HG02588 (cell line): ENCODE data around the gene KANK3.
A peak's percentile ranks its signal among the peaks of the same experiment; 100 is the strongest.
"Not testable (repeated sequence)": the region's sequence is repeated elsewhere in the genome, so short reads cannot be mapped to it uniquely, and the experiment has no call there.

Experiments
- ATAC-seq: cut with Tn5 transposase; IDR thresholded peaks from one replicate; pipeline ENCODE4 v1.9.1; 2021; ENCODE audit warnings: mild to moderate bottlenecking, moderate library complexity; ENCODE audit not compliant: unreplicated experiment

The KANK3 gene

DNA sequence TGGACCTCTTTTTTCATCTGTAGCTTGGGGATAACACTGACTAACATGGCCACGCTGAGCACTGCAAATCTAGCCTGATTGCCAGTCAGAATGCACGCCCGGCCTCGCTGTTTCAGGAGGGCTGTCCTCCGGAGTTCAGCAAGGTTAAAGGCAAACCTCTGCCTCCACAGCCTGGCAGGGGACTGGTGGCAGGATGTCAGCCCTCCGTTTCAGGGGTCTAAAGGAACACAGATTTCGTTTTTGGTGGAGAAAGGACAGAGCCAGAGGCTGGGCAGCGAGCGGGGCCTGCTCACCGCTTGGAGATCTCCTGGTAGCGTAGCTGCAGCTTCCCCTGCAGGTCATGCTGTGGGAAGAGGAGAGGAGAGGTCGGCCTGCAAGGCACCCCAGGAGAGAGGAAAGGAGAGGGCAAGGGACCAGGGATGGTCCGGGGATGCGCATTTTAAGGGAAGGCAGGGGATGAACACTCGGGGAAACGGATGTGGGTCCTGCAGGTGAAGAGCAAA lies 22.4 kb downstream of the KANK3 start:
- ATAC-seq = no peak

DNA sequence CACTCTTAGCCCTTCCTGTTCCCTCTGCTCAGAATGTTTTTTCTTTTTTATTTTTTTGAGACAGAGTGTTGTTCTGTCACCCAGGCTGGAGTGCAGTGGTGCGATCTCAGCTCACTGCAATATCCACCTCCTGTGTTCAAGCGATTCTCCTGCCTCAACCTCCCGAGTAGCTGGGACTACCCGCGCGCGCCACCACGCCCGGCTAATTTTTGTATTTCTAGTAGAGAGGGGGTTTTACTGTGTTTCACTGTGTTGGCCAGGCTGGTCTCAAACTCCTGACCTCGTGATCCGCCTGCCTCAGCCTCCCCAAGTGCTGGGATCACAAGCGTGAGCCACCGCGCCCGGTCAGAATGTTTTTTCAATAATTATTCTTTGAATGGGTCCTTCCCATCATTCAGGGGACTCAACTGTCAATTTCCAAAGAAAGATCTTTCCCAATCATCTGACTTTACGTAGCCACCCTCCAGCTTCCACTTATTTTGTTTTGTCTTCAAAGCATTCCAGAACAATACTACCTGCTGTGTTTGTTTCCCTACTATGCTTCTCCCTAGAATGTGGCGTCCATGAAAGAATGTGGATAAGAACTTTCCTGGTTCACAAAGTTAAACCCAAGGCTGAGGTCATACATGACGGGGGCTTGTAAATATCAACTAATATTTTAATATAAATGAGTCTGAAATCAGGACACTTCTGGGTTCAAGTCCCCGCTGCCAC lies 23.1 kb downstream of the KANK3 start:
- ATAC-seq = no peak

GRCh38 chr19:8318835-8319234 lies 24.2 kb downstream of the KANK3 start:
- ATAC-seq = not testable (repeated sequence)

GRCh38 chr19:8316351-8317125 lies 26.5 kb downstream of the KANK3 start:
- no peak for ATAC-seq

DNA sequence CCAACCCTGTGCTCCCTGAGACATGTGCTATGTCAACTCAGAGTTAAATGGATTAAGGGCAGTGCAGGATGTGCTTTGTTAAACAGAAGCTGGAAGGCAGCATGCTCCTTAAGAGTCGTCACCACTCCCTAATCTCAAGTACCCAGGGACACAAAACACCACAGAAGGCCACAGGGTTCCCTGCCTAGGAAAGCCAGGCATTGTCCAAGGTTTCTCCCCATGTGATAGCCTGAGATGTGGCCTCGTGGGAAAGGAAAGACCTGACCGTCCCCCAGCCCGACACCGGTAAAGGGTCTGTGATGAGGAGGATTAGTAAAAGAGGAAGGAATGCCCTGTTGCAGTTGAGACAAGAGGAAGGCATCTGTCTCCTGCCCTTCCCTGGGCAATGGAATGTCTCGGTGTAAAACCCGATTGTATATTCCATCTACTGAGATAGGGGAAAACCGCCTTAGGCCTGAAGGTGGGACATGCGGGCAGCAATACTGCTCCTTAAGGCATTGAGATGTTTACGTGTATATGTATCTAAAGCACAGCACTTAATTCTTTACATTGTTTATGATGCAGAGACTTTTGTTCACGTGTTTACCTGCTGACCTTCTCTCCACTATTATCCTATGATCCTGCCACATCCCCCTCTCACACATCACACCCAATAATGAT lies 28.0 kb downstream of the KANK3 start:
- not testable (repeated sequence) for ATAC-seq

DNA sequence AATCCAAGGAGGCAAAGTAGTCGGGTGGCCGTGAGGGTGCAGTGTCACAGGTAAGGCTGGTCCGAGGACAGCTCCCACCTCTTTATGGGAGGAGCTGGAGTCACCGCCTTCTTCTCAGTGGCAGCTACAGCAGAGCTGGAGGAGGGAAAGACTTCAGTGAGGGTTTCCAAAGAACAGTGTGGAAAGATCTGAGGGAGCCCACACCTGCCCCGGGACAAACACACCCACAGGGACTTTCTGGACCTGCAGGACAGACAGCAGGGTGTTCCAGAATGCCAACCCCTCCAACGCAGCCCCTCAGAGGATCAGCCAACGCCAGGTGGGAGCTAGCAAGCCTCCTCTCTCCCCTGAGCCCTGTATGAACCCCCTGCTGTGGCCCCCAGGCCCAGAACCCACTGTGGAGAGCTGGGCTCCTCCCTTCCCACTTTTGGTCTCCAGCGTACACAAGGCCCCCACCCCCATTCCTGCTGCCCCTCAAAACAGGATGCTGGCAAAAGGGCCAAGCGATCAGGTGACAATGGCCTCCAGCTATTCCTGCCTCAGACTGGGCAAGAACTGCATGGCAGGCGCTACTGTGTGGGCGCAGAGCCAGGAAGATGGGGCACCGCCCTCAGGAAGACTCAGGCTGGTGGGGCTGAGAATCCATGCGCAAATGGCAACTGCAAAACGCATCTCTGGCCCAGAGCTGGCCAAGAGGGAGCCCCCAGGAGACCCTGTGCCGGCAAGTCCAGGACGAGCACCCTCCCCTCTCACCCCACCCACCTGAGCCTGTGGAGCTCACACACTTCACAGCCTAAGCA lies 31.4 kb downstream of the KANK3 start:
- no peak for ATAC-seq

- no peak for ATAC-seq
Measured at GRCh38 chr19:8310342-8311055, 32.6 kb downstream of the KANK3 start.

GRCh38 chr19:8308891-8309291 lies 34.2 kb downstream of the KANK3 start:
- ATAC-seq = no peak

GRCh38 chr19:8307965-8308866 lies 34.8 kb downstream of the KANK3 start, which contains the start of gene CD320:
Gene CD320, minus strand, starts transcription at chr19:8308358. Its CDS starts 68 bp downstream, at chr19:8308290.
- ATAC-seq = peak; percentile 73

GRCh38 chr19:8307400-8307964 lies 35.6 kb downstream of the KANK3 start:
- no peak for ATAC-seq

- ATAC-seq = no peak
Measured at GRCh38 chr19:8306235-8307054, 36.6 kb downstream of the KANK3 start.

- no peak for ATAC-seq
Measured at GRCh38 chr19:8305798-8306197, 37.3 kb downstream of the KANK3 start.

- ATAC-seq = no peak
Measured at GRCh38 chr19:8304841-8305621, 38.0 kb downstream of the KANK3 start.

GRCh38 chr19:8302734-8303133 lies 40.3 kb downstream of the KANK3 start:
- no peak for ATAC-seq

DNA sequence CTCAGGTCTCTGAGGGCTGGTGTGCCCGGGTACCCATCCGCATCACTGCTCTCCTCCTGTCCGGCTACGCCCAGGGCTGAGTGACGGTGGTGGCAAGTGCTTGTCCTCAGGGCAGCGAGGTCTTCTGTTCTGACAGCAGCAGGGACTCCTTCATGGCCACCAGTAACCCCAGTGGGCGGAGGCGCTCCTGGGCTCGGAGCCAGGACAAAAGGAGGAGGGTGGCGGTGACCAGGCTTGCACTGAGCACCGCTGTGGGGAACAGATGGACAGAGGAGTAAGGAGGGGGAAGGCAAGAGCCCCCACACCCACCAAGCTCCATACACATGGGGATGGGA lies 40.7 kb downstream of the KANK3 start:
- ATAC-seq = no peak

GRCh38 chr19:8291337-8291736 lies 51.7 kb downstream of the KANK3 start:
- not testable (repeated sequence) for ATAC-seq

- ATAC-seq = not testable (repeated sequence)
Measured at GRCh38 chr19:8276508-8276907, 66.6 kb downstream of the KANK3 start.
